HG03378 (cell line): ENCODE data around the gene SLC43A3.

ENCODE experiments used
- ATAC-seq: cut with Tn5 transposase; IDR thresholded peaks from one replicate; pipeline ENCODE4 v1.9.1; 2021; ENCODE audit warnings: mild to moderate bottlenecking, moderate library complexity; ENCODE audit not compliant: unreplicated experiment

Gene SLC43A3

DNA sequence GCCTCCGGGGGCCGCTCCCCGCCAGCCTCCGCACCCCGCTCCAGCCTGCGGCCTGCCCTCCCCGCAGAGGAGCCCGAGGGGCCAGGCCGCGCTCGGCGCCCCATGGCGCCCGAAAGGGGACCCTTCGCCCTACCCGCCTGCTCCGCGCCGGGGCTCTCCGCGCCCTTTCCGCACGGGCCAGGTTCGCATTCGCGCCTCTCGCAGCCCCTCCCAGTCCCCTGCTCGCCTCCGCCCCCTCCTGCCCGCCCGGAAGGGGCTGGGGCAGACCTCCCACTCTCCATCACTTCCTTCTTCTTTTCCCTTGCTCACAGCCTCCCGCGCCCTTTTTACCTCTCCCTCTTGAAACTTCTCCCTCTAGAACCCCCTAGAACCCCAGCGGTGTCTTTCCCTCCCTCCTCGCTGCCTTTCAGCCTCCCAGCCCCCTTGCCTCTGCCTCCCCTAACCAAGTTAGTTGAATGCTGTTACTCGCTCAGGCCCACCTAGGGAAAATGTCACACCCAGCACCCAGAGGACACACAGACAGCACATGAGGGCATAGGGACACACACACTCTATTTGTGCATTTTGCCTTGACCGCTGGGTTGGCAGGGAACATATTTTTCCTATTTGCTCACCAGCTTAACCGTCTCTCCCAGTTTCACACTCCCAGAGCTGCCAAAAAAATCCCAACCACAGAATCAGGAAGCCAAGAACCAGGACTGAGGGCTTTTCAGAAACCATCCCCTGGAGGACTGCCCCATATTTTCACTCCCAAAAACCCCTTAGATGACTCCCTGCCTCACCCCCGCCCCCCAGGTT, at the start of gene SLC43A3:
Gene SLC43A3 (minus strand): TSS at position 193 of the 798 bp plus-strand sequence. CDS start 949 bp downstream, outside the sequence.
- ATAC-seq = peak; percentile 41

- no peak for ATAC-seq
These were observed 49.3 kb upstream of the SLC43A3 start for GRCh38 chr11:57476047-57476756.

GRCh38 chr11:57475671-57476046, 48.7 kb upstream of the SLC43A3 start:
- no peak for ATAC-seq

- no peak for ATAC-seq
These were observed 48.3 kb upstream of the SLC43A3 start for GRCh38 chr11:57475191-57475590.

DNA sequence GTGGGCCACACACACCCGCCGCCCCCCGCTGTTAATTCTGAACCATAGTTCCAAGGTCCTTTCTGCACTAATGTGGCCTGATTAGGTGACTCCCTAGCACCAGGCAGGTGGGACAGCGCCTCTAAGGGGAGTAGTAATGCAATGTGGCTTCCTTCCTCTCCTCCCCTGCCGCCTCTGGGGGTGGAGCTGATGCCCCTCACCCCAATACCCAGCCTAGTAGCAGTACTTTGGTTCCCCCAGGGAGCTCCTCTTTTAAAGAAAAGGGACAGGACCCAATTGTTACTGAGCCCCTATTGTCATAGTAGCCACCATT, 47.8 kb upstream of the SLC43A3 start:
- ATAC-seq = no peak

DNA sequence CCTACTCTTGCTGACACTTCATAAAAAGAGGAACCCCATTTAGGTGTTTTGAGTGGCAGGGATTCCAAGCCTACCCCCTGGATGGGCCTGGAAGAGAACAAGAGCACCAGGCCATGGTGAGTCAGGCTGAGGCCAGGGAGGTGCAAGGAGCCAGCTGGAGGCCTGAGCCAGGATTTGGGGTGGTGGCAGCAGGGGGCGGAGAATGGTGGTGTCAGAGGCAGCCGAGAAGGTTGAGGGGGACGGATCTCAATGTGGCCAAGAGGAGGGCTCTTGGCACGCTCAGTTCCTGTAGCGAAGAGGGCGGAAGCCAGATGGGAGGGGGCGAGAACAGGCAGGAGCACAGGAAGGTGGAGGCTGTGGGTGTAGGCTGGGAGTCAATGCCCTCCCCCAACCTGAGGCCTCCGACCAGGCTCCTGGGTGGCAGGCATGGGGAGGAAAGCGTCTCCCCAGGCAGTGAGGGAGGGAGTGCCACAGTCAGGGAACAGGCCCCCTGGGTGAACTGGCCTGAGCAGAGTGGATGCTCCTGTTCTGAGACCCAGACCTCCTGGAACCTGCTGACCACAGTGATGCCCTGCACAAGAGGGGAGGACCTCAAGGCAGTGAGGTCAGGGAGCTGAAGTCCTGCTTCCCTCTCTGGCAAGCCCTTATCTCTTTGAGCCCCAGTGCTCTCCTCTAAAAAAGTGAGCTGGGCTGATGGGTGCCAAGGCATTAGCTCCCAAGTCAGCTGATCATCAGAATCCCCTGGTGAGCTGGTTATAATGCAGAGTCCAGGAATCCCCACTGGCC, 47.3 kb upstream of the SLC43A3 start:
- ATAC-seq = peak; percentile 35

DNA sequence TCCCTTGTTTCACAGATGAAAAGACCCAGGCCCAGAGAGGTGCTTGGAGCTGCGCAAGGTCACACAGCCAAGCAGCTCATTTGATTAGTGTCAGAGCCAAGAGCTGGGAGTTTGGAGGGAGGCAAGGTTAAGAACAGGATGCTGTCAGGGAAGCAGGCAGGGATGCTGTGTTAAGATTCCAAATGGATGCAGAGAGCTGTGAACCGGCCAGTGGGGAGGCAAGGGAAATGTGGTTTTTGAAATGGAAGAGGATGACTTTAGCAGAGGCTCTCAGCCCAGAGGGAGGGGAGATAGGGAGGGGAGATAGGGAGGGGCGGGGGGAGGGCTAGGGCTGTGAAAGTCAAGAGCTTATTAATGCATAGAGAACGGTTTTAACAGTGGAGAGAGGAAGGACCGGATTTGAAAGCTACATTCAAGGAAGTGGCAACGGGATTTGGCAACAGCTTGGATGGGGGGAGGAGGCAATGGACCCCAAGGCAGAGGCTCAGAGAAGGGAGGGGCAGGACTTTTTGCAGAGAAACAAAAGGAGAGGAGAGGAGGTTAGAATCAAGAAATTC, 46.4 kb upstream of the SLC43A3 start:
- ATAC-seq = no peak

GRCh38 chr11:57471496-57471895, 44.6 kb upstream of the SLC43A3 start:
- ATAC-seq = no peak

DNA sequence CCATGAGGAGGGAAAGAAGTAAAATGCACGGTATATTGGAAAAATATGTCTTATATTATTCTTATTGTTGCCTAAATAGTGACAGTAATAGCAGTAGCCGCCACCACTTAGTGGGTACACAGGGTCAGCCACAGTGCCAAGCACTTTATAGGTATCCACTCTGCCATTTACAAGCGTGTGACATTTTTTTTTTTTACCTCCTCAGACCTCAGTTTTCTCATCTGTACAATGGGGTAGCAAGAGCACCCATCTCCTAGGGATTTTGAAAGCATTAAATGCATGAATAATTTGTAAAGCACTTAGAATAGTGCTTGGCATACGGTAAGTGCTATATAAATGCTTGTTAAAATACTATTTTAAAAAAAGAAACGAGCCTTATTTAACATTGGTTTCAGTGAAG, 42.3 kb upstream of the SLC43A3 start:
- no peak for ATAC-seq

- no peak for ATAC-seq
These were observed 41.4 kb upstream of the SLC43A3 start for GRCh38 chr11:57468276-57468675.

DNA sequence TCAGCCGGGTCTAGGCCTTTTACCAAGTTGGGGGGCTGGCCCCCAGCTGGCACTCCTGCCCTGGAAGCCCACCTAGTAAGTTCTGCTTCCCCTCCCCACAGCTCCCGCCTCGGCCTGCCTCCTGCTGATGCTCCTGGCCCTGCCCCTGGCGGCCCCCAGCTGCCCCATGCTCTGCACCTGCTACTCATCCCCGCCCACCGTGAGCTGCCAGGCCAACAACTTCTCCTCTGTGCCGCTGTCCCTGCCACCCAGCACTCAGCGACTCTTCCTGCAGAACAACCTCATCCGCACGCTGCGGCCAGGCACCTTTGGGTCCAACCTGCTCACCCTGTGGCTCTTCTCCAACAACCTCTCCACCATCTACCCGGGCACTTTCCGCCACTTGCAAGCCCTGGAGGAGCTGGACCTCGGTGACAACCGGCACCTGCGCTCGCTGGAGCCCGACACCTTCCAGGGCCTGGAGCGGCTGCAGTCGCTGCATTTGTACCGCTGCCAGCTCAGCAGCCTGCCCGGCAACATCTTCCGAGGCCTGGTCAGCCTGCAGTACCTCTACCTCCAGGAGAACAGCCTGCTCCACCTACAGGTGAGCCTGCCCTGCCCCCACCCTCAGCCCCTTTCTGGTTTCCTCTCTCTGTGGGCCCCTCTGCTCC, 40.7 kb upstream of the SLC43A3 start:
- ATAC-seq = no peak

DNA sequence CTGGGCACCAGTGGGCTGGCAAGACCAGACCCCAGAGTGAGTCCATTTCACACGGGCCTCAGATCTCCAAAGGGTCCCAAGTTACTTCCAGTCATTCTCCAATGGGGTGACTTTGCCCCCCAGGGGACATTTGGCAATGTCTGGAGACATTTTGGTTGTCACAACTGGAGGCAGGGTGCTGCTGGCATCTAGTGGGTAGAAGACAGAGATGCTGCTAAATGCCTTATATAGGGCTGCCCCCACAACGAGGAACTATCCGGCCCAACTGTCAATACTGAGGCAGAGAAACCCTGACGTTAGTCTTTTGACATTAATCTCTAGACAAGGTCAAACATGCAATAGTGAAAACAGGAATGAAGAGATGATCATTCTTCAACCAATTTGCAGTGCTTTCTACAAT, 39.8 kb upstream of the SLC43A3 start:
- ATAC-seq = no peak

GRCh38 chr11:57464539-57465181, 37.7 kb upstream of the SLC43A3 start:
- no peak for ATAC-seq

- no peak for ATAC-seq
These were observed 37.0 kb upstream of the SLC43A3 start for GRCh38 chr11:57463671-57464538.

DNA sequence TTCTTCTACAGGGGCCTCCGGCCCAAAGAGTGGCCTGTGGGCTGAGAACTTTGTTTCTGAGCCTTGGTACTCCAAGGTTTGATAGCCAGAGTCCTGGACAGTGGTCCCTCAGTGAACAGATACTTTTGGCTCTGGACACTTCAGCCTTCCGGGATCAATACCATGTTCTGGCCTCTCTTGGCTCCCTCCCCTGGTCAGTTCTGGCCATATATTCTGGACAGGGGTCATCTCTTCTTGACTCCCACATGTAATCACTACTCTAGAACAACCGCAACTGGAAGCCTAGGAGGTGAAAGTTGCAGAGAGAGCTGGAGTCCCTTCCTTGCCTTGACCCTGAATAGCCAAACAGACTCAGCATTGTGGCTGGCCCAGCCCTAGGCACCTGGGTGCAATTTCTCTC, 35.7 kb upstream of the SLC43A3 start:
- ATAC-seq = no peak

DNA sequence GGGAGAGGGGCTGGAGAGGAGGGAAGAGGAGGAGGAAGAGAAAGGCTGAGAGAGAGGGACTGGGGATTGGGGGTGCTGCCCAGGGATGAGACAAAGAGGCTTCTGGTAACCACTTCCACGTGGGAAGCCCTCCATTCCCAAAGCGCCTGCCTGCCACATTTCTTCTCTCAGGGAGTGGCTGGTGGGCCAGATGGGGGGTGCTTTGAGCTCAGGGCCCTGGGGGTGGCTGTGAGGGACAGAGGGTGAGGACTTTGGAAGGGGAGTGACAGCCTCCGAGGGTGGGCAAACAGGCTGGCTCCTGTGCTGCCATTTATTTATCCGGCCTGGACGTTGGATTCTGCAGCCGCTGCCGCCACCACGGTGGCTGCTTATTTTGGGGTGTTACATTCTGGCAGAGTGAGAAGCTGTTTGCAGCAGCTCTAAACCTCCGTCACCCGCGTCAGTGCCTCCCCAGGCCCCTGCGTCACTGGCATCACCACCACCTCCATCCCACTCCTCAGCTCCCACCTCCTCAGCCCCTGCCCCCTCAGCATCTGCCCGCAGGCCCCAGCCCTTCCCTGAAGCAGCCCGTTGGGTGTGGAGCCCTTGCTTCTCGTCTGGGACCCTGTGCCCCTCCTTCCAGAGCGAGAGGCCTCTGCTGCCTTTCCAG, 35.0 kb upstream of the SLC43A3 start:
- no peak for ATAC-seq

DNA sequence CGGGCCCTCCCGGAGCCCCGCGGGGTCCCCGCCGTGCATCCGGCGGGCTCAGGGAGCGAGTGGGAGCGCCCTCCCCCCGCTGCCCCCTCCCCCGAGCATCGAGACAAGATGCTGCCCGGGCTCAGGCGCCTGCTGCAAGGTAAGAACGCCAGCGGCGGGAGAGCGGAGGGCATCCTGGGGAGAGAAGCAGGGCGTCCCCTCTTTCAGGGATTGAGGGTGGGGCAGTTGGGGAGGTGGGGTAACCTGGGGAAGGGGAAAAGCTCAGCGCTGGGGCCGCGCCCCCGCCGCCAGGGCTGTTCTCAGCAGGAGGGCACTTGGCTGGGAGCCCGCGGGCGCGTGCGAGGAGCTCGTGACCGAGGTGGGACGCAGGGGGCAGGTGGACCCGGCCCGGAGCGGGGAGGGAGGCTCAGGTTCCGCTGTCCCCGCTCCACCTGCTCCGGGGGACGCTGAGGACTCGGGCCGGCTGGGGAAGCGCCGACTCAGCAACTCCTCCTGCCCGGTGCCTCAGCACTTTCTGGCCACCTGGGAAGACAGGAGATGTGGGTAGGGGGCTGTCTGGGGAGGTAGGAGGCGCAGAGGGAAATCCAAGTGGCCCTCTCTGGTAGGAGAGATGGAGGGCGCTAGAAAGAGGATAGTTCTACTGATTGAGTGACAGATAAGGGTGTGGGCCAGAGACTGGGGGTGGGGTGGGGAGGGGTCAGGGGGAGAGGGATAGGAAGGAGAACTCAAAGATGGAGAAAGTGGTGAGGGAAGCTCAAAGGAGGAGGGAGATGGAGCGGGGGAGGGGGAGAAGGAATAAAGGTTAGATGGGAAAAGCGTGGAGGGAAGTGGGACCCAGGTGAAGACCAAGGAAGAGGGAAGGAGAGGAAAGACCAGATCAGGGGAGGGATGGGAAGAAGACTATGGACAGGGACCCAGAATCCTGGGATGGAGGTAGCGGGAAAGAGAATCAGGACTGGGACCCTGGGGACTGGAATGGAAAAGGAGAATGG, 34.1 kb upstream of the SLC43A3 start:
- no peak for ATAC-seq
